H1 (cell line): ENCODE measurements around the gene AVL9. TPM values are rescaled to one million over a fixed set of nuclear protein-coding genes. Genes with fewer than 3 reads are reported as not detected.
A peak's percentile ranks its signal among the peaks of the same experiment; 100 is the strongest.

Experiments
- CTCF ChIA-PET: fragments of 300-600 bp; sonication (Branson Sonifier 250); formaldehyde crosslinking; loops from one replicate; lab custom pipeline; 2021; ENCODE audit not compliant: partially characterized antibody; lab: Charles Lee
- POLR2A ChIA-PET: fragments of 300-600 bp; sonication (Branson Sonifier 250); formaldehyde crosslinking; loops from one replicate; lab custom pipeline; 2021; ENCODE audit warnings: inconsistent platforms; ENCODE audit not compliant: partially characterized antibody; lab: Charles Lee
- DNase-seq, 2 experiments: peaks; one replicate each; pipeline versions ENCODE4 v3.0.0 to v3.0.0-alpha.2; 2010 to 2022; ENCODE audit warnings: low spot score in 2 of 2, low read depth in 1 of 2, mixed read lengths in 1 of 2
- FAIRE-seq: peaks from 2 replicates; lab custom pipeline; 2011; peaks lifted over from hg19 to GRCh38; lab: Jason Lieb, UNC
- H2AFZ ChIP-seq: 2 replicates; pipeline ENCODE4 v1.8.1; 2012; ENCODE audit warnings: low read length, inconsistent platforms
- H2AK5ac ChIP-seq: 2 replicates; pipeline ENCODE4 v1.6.1; 2013; ENCODE audit warnings: low read depth, low read length
- H2BK120ac ChIP-seq: replicated peaks from 2 replicates; pipeline ENCODE3; 2013; ENCODE audit warnings: low read depth, low read length, inconsistent platforms
- H2BK12ac ChIP-seq: 2 replicates; pipeline ENCODE4 v1.6.1; 2013; ENCODE audit warnings: low read depth, low read length
- H2BK15ac ChIP-seq: 2 replicates; pipeline ENCODE4 v1.6.1; 2013; ENCODE audit warnings: low read length
- H2BK20ac ChIP-seq: 2 replicates; pipeline ENCODE4 v1.6.1; 2013; ENCODE audit warnings: low read length
- H2BK5ac ChIP-seq: 2 replicates; pipeline ENCODE4 v1.6.1; 2013; ENCODE audit warnings: low read depth, low read length
- H3K14ac ChIP-seq: 2 replicates; pipeline ENCODE4 v1.6.1; 2013; ENCODE audit warnings: inconsistent platforms; ENCODE audit not compliant: insufficient read length
- H3K18ac ChIP-seq: 2 replicates; pipeline ENCODE4 v1.6.1; 2013; ENCODE audit warnings: low read length; ENCODE audit errors: extremely low read depth
- H3K23ac ChIP-seq: 2 replicates; pipeline ENCODE4 v1.6.1; 2013; ENCODE audit warnings: inconsistent platforms; ENCODE audit not compliant: insufficient read length
- H3K23me2 ChIP-seq: 2 replicates; pipeline ENCODE4 v1.6.1; 2013; ENCODE audit warnings: low read depth, low read length
- H3K27ac ChIP-seq: 2 replicates; pipeline ENCODE4 v1.6.1; 2011; ENCODE audit warnings: low read depth, low read length, inconsistent platforms
- H3K27me3 ChIP-seq, 4 experiments: replicated peaks in 1 of 4; 1 replicate in 1 of 4; 2 replicates in 3 of 4; pipeline versions ENCODE4 v1.6.1 to v1.8.1; 2011 to 2013; ENCODE audit warnings: low read length in 3 of 4, mild to moderate bottlenecking in 3 of 4, inconsistent platforms in 2 of 4, mixed read lengths in 2 of 4, moderate library complexity in 1 of 4; ENCODE audit not compliant: control insufficient read depth in 3 of 4, insufficient read depth in 3 of 4; ENCODE audit errors: extremely low read depth in 1 of 4
- H3K36me3 ChIP-seq, 4 experiments: 2 replicates each; pipeline versions ENCODE4 v1.6.1 to v1.8.1; 2011 to 2013; ENCODE audit warnings: mild to moderate bottlenecking in 4 of 4, low read length in 3 of 4, moderate library complexity in 2 of 4, control low read depth in 1 of 4, inconsistent platforms in 1 of 4; ENCODE audit not compliant: insufficient read depth in 4 of 4, control insufficient read depth in 2 of 4
- H3K4ac ChIP-seq: replicated peaks from 2 replicates; pipeline ENCODE3; 2013; ENCODE audit warnings: low read length, low read depth, mixed read lengths, inconsistent platforms; ENCODE audit not compliant: insufficient read length
- H3K4me1 ChIP-seq, 4 experiments: replicated peaks in 1 of 4; 1 replicate in 1 of 4; 2 replicates in 3 of 4; pipeline versions ENCODE4 v1.6.1 to v1.8.1; 2011 to 2013; ENCODE audit warnings: low read length in 3 of 4, inconsistent platforms in 2 of 4, mixed read lengths in 1 of 4; ENCODE audit not compliant: insufficient read depth in 4 of 4, control insufficient read depth in 3 of 4
- H3K4me2 ChIP-seq, 2 experiments: 2 replicates each; pipeline versions ENCODE4 v1.6.1 to v1.8.1; 2011 to 2013; ENCODE audit warnings: low read depth in 2 of 2, low read length in 2 of 2, control low read depth in 1 of 2, inconsistent platforms in 1 of 2, mild to moderate bottlenecking in 1 of 2; ENCODE audit not compliant: insufficient read depth in 1 of 2
- H3K4me3 ChIP-seq, 4 experiments: fragments of 200-600, 300-600 bp in 1 of 4; sonication (generic), shearing (Covaris generic), sonication (Bioruptor Twin) in 1 of 4; 2 replicates each; pipeline versions ENCODE4 v1.5.1 to v1.8.1; 2011 to 2016; ENCODE audit warnings: low read length in 4 of 4, low read depth in 3 of 4, control low read depth in 2 of 4, inconsistent platforms in 2 of 4, mild to moderate bottlenecking in 2 of 4, mixed read lengths in 1 of 4, moderate library complexity in 1 of 4; ENCODE audit not compliant: insufficient read depth in 2 of 4; ENCODE audit errors: extremely low read depth in 1 of 4
- H3K56ac ChIP-seq: replicated peaks from 2 replicates; pipeline ENCODE3; 2013; ENCODE audit warnings: low read depth, mild to moderate bottlenecking, mixed read lengths, low read length, inconsistent platforms; ENCODE audit not compliant: insufficient read length
- H3K79me1 ChIP-seq: 2 replicates; pipeline ENCODE4 v1.6.1; 2013; ENCODE audit warnings: low read depth, low read length, control low read depth
- H3K79me2 ChIP-seq, 2 experiments: 2 replicates each; pipeline versions ENCODE4 v1.6.1 to v1.8.1; 2012 to 2013; ENCODE audit warnings: low read length in 2 of 2, mild to moderate bottlenecking in 2 of 2, inconsistent platforms in 1 of 2; ENCODE audit not compliant: insufficient read depth in 2 of 2, control insufficient read depth in 1 of 2
- H3K9ac ChIP-seq, 4 experiments: replicated peaks in 1 of 4; 1 replicate in 1 of 4; 2 replicates in 3 of 4; pipeline versions ENCODE4 v1.6.1 to v1.8.1; 2011 to 2013; ENCODE audit warnings: low read depth in 3 of 4, low read length in 3 of 4, control low read depth in 2 of 4, mild to moderate bottlenecking in 2 of 4, moderate library complexity in 2 of 4, inconsistent platforms in 1 of 4; ENCODE audit errors: extremely low read depth in 1 of 4
- H3K9me3 ChIP-seq, 2 experiments: 2 replicates each; pipeline versions ENCODE4 v1.6.1 to v1.8.1; 2012 to 2013; ENCODE audit warnings: mild to moderate bottlenecking in 2 of 2, moderate library complexity in 2 of 2, control low read depth in 1 of 2, inconsistent platforms in 1 of 2, low read depth in 1 of 2, low read length in 1 of 2, mixed read lengths in 1 of 2; ENCODE audit not compliant: insufficient read depth in 2 of 2
- H4K20me1 ChIP-seq, 2 experiments: replicated peaks in 1 of 2; 2 replicates each; pipeline versions ENCODE3 to v1.8.1; 2011 to 2013; ENCODE audit warnings: inconsistent platforms in 2 of 2, low read length in 2 of 2, mild to moderate bottlenecking in 1 of 2; ENCODE audit not compliant: insufficient read depth in 2 of 2, control insufficient read depth in 1 of 2
- H4K5ac ChIP-seq: 2 replicates; pipeline ENCODE4 v1.6.1; 2013; ENCODE audit warnings: low read length, low read depth, mixed read lengths, inconsistent platforms; ENCODE audit not compliant: insufficient read length
- H4K8ac ChIP-seq: 2 replicates; pipeline ENCODE4 v1.8.0; 2013; ENCODE audit warnings: mild to moderate bottlenecking, moderate library complexity, low read length, inconsistent platforms; ENCODE audit not compliant: insufficient read depth; ENCODE audit errors: extremely low read depth
- H4K91ac ChIP-seq: replicated peaks from 2 replicates; pipeline ENCODE3; 2013; ENCODE audit warnings: low read length, mixed read lengths, inconsistent platforms; ENCODE audit not compliant: insufficient read length
- E2F6 ChIP-seq: IDR thresholded peaks from 2 replicates; pipeline ENCODE4 v1.6.1; 2012; ENCODE audit warnings: inconsistent platforms
- POLR2A ChIP-seq, 2 experiments: IDR thresholded peaks; 1 replicate in 1 of 2; 2 replicates in 1 of 2; pipeline ENCODE4 v1.6.1; 2011; ENCODE audit warnings: low read depth in 2 of 2, low read length in 2 of 2, mild to moderate bottlenecking in 2 of 2; ENCODE audit errors: control extremely low read depth in 1 of 2
- RNF2 ChIP-seq: fragments of 200-900, 300-1000 bp; sonication (generic); IDR thresholded peaks from 2 replicates; pipeline ENCODE4 v1.7.1; 2016; ENCODE audit warnings: borderline replicate concordance, low read depth, mild to moderate bottlenecking, antibody characterized with exemption, low read length; ENCODE audit not compliant: poor library complexity, severe bottlenecking; ENCODE audit errors: missing control alignments
- SUZ12 ChIP-seq: fragments of 200-600 bp; sonication (generic); IDR thresholded peaks from 2 replicates; pipeline ENCODE4 v1.6.1; 2012; ENCODE audit warnings: mild to moderate bottlenecking, inconsistent platforms, low read length, moderate library complexity, mixed read lengths
- WGBS, 2 experiments: shearing (Covaris generic) in 1 of 2; methylation state at CpG; one replicate each; pipeline versions ENCODE4 v1.1.6 to v1.1.7; 2013 to 2015; ENCODE audit warnings: low lambda C conversion rate in 2 of 2, mixed read lengths in 2 of 2, inconsistent platforms in 1 of 2, low coverage in 1 of 2, missing lambda C conversion rate in 1 of 2; ENCODE audit not compliant: insufficient replicate concordance in 2 of 2, insufficient coverage in 1 of 2, insufficient read length in 1 of 2; ENCODE audit errors: extremely low coverage in 1 of 2, missing lambda C conversion rate in 1 of 2; 5-methylcytosine and 5-hydroxymethylcytosine counted together
- polyA plus RNA-seq, 7 experiments: library from polyadenylated mRNA; depleted of rRNA in 3 of 7; stranded (reverse) in 5 of 7; unstranded in 2 of 7; fragments of >200 nt in 5 of 7; fragments of 200-250 nt in 2 of 7; gene quantifications; 1 replicate in 5 of 7; 2 replicates in 1 of 7; 4 replicates in 1 of 7; pipeline versions ENCODE4 v1.2.1 to v1.2.3, GENCODE V29; 2011 to 2013; ENCODE audit warnings: missing spikeins in 2 of 7, mixed read lengths in 2 of 7
- total RNA-seq: library from RNA; stranded (reverse); fragmentation: NEBNext Ultra II Directional; extraction: Animal tissue kit (Norgen Biotek cat#: 25700); gene quantifications from 2 replicates; pipeline ENCODE4 v1.2.1, GENCODE V29; 2021

Gene AVL9
- total and polyA plus RNA-seq, 2 of the 8 experiments (the other 6 are each of a cell fraction or from before 2014, with no cell fraction given): 15.5 to 42.1 TPM

GRCh38 chr7:32461484-32461883, 33.8 kb upstream of the AVL9 start:
- no peaks in the 10 kb centered on the region for H3K23me2 ChIP-seq
- H3K23ac ChIP-seq: no peak overlapping the region
- no peaks in the 10 kb centered on the region for H3K79me1 ChIP-seq
- H4K8ac ChIP-seq: no peak overlapping the region
- TF ChIP-seq POLR2A (IDR thresholded peaks at IDR 0.05; ENCODE audit: control extremely low read depth in 1 of 2, low read depth in 2 of 2, low read length in 2 of 2): no peak
- TF ChIP-seq SUZ12: no peak
- no peak for TF ChIP-seq E2F6
- no peak for TF ChIP-seq RNF2
- TF ChIP-seq, all 59 proteins: peak for 0
- Histone ChIP-seq H3K27ac (no peak overlapping the region), H2AK5ac (no peak overlapping the region), H3K79me2 (no peaks in the 10 kb centered on the region), H2BK15ac (no peak overlapping the region), H3K56ac (no peak overlapping the region), H3K14ac (no peak overlapping the region), H2BK12ac (no peak overlapping the region), H4K5ac (no peak overlapping the region), H2BK120ac (no peak overlapping the region), H2BK5ac (no peak overlapping the region), H2BK20ac (no peak overlapping the region), H3K4me1 (no peaks in the 10 kb centered on the region), H2AFZ (no peak overlapping the region), H4K91ac (no peak overlapping the region), H3K4me2 (no peak overlapping the region), H3K4me3 (no peak overlapping the region), H4K20me1 (no peaks in the 10 kb centered on the region), H3K18ac (no peak overlapping the region), H3K36me3 (no peaks in the 10 kb centered on the region), H3K9ac (no peak overlapping the region), H3K4ac (no peak overlapping the region), H3K27me3 (no peaks in the 10 kb centered on the region), H3K9me3 (peaks cover 0 to 5% of the 10 kb centered on the region in 2 experiments; a peak in 1 of 4 replicates)
- peak in 1 of 2 experiments; percentile 4 for DNase-seq
- FAIRE-seq: no peak
- WGBS, 2 experiments: 100% methylated on average over 2 of the region's 2 CpGs; no CpG with 5 or more reads in 1 of the 2 experiments
- ChIA-PET CTCF (interaction anchor here (1.2 kb wide), 1 partner anchor 12 kb away, joined by 3 read pairs; no protein-coding TSS in a partner anchor), POLR2A (interaction anchor here (1.7 kb wide), 1 partner anchor 9 kb away, joined by 3 read pairs; no protein-coding TSS in a partner anchor)
